HepG2 (cell line): ENCODE data around the gene ADCY9. TPM values are rescaled to one million over a fixed set of nuclear protein-coding genes. Genes with fewer than 3 reads are reported as not detected.

ENCODE experiments used
- ATAC-seq: fragments of 200-7000 bp; cut with Tn5 transposase; 3 replicates; pipeline ENCODE4 v1.9.1; 2020; ENCODE audit warnings: mild to moderate bottlenecking, moderate library complexity
- BruUV-seq: library from RNA; stranded (reverse); fragments of 400-500 nt; replicated peaks from 2 replicates; lab custom pipeline; 2021; lab: Mats Ljungman, UMichigan
- CTCF ChIA-PET: fragments of 300-600 bp; formaldehyde crosslinking; extraction: SDS; loops from one replicate; lab custom pipeline; 2021; ENCODE audit warnings: low total read pairs, inconsistent platforms, low intra/inter-chr PET ratio; lab: Yijun Ruan, JAX
- POLR2A ChIA-PET: fragments of 350-600 bp; sonication (Branson Sonifier 250); formaldehyde crosslinking; loops from one replicate; lab custom pipeline; 2020; ENCODE audit warnings: antibody characterized with exemption, inconsistent platforms; lab: Yijun Ruan, JAX
- DNase-seq: peaks from one replicate; pipeline ENCODE4 v3.0.0-alpha.2; 2015; ENCODE audit warnings: low spot score
- FAIRE-seq: peaks from 3 replicates; lab custom pipeline; 2011; peaks lifted over from hg19 to GRCh38; lab: Jason Lieb, UNC
- H2AFZ ChIP-seq: one replicate; pipeline ENCODE4 v1.6.1; 2011; ENCODE audit warnings: low read length, inconsistent platforms
- H3K27ac ChIP-seq: fragments of 300-600 bp; 3 replicates; pipeline ENCODE4 v1.8.0; 2011; ENCODE audit warnings: mixed run types, mild to moderate bottlenecking, mixed read lengths, low read length, inconsistent platforms; ENCODE audit not compliant: insufficient read depth; ENCODE audit errors: extremely low read length
- H3K27me3 ChIP-seq, 2 experiments: fragments of 200-600 bp in 1 of 2; 2 replicates in 1 of 2; 3 replicates in 1 of 2; pipeline versions ENCODE4 v1.6.0 to v1.8.0; 2011; ENCODE audit warnings: low read length in 2 of 2, mild to moderate bottlenecking in 2 of 2, moderate library complexity in 2 of 2, inconsistent platforms in 1 of 2; ENCODE audit not compliant: insufficient read depth in 2 of 2, control insufficient read depth in 1 of 2
- H3K36me3 ChIP-seq, 2 experiments: fragments of 200-600 bp in 1 of 2; replicated peaks in 1 of 2; 2 replicates in 1 of 2; 3 replicates in 1 of 2; pipeline versions ENCODE4 v1.5.1 to v1.8.0; 2011; ENCODE audit warnings: low read length in 2 of 2, inconsistent platforms in 1 of 2; ENCODE audit not compliant: insufficient read depth in 2 of 2, control insufficient read depth in 1 of 2
- H3K4me1 ChIP-seq: 2 replicates; pipeline ENCODE4 v1.5.1; 2012; ENCODE audit warnings: low read length, inconsistent platforms; ENCODE audit not compliant: insufficient read depth
- H3K4me2 ChIP-seq: 2 replicates; pipeline ENCODE4 v1.6.0; 2011; ENCODE audit warnings: low read depth, low read length, inconsistent platforms
- H3K4me3 ChIP-seq, 3 experiments: fragments of 200-600 bp in 1 of 3; sonication (generic), shearing (Covaris generic) in 1 of 3; replicated peaks in 1 of 3; 2 replicates each; pipeline ENCODE4 v1.5.1; 2011 to 2016; ENCODE audit warnings: low read length in 3 of 3, inconsistent platforms in 2 of 3, low read depth in 2 of 3, mild to moderate bottlenecking in 2 of 3, control low read depth in 1 of 3, mixed read lengths in 1 of 3; ENCODE audit not compliant: insufficient read depth in 1 of 3
- H3K79me2 ChIP-seq: one replicate; pipeline ENCODE4 v1.6.1; 2011; ENCODE audit warnings: low read length, inconsistent platforms; ENCODE audit not compliant: insufficient read depth
- H3K9ac ChIP-seq: 2 replicates; pipeline ENCODE4 v1.6.0; 2011; ENCODE audit warnings: mild to moderate bottlenecking, low read depth, low read length, inconsistent platforms; ENCODE audit not compliant: insufficient read depth
- H3K9me3 ChIP-seq: 2 replicates; pipeline ENCODE4 v1.5.1; 2012; ENCODE audit warnings: mild to moderate bottlenecking, low read length
- H4K20me1 ChIP-seq: 2 replicates; pipeline ENCODE4 v1.6.0; 2011; ENCODE audit warnings: inconsistent platforms, mild to moderate bottlenecking, low read length, moderate library complexity; ENCODE audit not compliant: insufficient read depth
- NR2C2 ChIP-seq: sonication (generic); formaldehyde crosslinking; IDR thresholded peaks from 2 replicates; pipeline ENCODE4 v1.4.0; 2020; ENCODE audit warnings: missing genetic modification reagents, mild to moderate bottlenecking, moderate library complexity, borderline replicate concordance
- PCBP2 ChIP-seq: fragments of 200-400 bp; formaldehyde crosslinking; optimal IDR thresholded peaks from 2 replicates; pipeline ENCODE3; 2018; ENCODE audit warnings: low read length, low read depth; ENCODE audit not compliant: poor library complexity, severe bottlenecking
- TCF12 ChIP-seq, 2 experiments: fragments of 450-650 bp in 1 of 2; sonication (generic) in 1 of 2; formaldehyde crosslinking in 1 of 2; IDR thresholded peaks; 2 replicates each; pipeline versions ENCODE4 v1.6.1 to v1.8.0; 2017 to 2022; ENCODE audit warnings: antibody characterized with exemption in 1 of 2, mild to moderate bottlenecking in 1 of 2, missing genetic modification reagents in 1 of 2, moderate library complexity in 1 of 2
- TEAD3 ChIP-seq: optimal IDR thresholded peaks from 2 replicates; pipeline ENCODE3; 2016; ENCODE audit warnings: borderline replicate concordance
- ZKSCAN5 ChIP-seq: sonication (generic); formaldehyde crosslinking; IDR thresholded peaks from 2 replicates; pipeline ENCODE4 v1.5.1; 2020; ENCODE audit warnings: mild to moderate bottlenecking, missing genetic modification reagents
- ZNF782 ChIP-seq: sonication (generic); formaldehyde crosslinking; IDR thresholded peaks from 2 replicates; pipeline ENCODE4 v1.4.0; 2020; ENCODE audit warnings: missing genetic modification reagents, mild to moderate bottlenecking, borderline replicate concordance
- WGBS: methylation state at CpG from one replicate; pipeline ENCODE4 v1.1.6; 2017; ENCODE audit warnings: low lambda C conversion rate; 5-methylcytosine and 5-hydroxymethylcytosine counted together
- in situ Hi-C: cut with HindIII; loops from 2 replicates; pipeline ENCODE4 v1.10.0; 2017; ENCODE audit warnings: low pct_unique_long_range_greater_than_20kb; ENCODE audit not compliant: extremely low pct_ligation_motif_present
- intact Hi-C: fragments of 100-400 bp; cut with micrococcal nuclease; formaldehyde crosslinking; loops from one replicate; pipeline ENCODE4 v1.10.0; 2022; ENCODE audit not compliant: unreplicated experiment
- polyA plus RNA-seq, 8 experiments: library from polyadenylated mRNA; depleted of rRNA in 3 of 8; stranded (reverse) in 7 of 8; unstranded in 1 of 8; fragments of >200 nt; fragmentation: Illumina TruSeq in 4 of 8; extraction: Trizol in 4 of 8; gene quantifications; 2 replicates each; pipeline versions ENCODE4 v1.2.1 to v1.2.3, GENCODE V29; 2011 to 2016; ENCODE audit warnings: low read depth in 4 of 8, missing spikeins in 1 of 8, mixed read lengths in 1 of 8; ENCODE audit not compliant: insufficient read depth in 1 of 8
- total RNA-seq, 5 experiments: library from RNA; depleted of rRNA; stranded (reverse); fragments of >200 nt; fragmentation: Illumina TruSeq; extraction: Trizol; gene quantifications; 2 replicates each; pipeline ENCODE4 v1.2.3, GENCODE V29; 2016; ENCODE audit warnings: low read depth in 1 of 5
- TF ChIP-seq, protein P1 (sequence below): sonication (generic); formaldehyde crosslinking; IDR thresholded peaks from 2 replicates; pipeline ENCODE4 v1.9.0; 2021; ENCODE audit warnings: mild to moderate bottlenecking, missing genetic modification reagents
- TF ChIP-seq, protein P2 (sequence below): sonication (generic); formaldehyde crosslinking; IDR thresholded peaks from 2 replicates; pipeline ENCODE4 v1.5.0; 2020; ENCODE audit warnings: missing genetic modification reagents
- TF ChIP-seq, protein P3 (sequence below): sonication (generic); formaldehyde crosslinking; IDR thresholded peaks from 2 replicates; pipeline ENCODE4 v1.4.0; 2020; ENCODE audit warnings: missing genetic modification reagents, borderline replicate concordance

The ADCY9 gene
- total and polyA plus RNA-seq, 2 of the 13 experiments (the other 11 are each of a cell fraction or from before 2014, with no cell fraction given): 11.2 to 13.9 TPM

DNA sequence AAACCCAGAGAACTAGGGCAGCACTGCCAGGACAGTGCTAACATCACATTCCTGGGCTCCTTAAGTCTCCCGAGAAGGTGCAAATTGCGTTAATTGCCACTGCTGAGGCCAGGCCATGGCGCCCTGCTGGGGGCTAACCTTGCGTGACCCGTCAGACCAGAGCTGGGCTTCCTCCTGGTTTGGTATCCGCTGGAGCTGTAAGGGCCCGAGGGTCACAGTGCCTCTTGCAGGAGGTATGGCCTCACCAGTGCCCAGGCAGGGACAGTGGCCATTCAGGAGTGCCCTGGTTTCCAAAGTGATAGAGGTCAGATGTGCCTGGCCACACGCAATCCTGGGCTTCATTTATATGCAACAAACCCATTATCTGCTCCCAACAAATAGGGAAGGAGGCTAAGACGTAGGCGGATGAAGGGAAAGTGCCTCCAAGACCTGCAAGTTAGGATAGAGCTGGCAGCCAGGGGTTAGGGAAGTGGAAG is 17.7 kb upstream of the ADCY9 start (continued):
- TF ChIP-seq, protein P1, sequence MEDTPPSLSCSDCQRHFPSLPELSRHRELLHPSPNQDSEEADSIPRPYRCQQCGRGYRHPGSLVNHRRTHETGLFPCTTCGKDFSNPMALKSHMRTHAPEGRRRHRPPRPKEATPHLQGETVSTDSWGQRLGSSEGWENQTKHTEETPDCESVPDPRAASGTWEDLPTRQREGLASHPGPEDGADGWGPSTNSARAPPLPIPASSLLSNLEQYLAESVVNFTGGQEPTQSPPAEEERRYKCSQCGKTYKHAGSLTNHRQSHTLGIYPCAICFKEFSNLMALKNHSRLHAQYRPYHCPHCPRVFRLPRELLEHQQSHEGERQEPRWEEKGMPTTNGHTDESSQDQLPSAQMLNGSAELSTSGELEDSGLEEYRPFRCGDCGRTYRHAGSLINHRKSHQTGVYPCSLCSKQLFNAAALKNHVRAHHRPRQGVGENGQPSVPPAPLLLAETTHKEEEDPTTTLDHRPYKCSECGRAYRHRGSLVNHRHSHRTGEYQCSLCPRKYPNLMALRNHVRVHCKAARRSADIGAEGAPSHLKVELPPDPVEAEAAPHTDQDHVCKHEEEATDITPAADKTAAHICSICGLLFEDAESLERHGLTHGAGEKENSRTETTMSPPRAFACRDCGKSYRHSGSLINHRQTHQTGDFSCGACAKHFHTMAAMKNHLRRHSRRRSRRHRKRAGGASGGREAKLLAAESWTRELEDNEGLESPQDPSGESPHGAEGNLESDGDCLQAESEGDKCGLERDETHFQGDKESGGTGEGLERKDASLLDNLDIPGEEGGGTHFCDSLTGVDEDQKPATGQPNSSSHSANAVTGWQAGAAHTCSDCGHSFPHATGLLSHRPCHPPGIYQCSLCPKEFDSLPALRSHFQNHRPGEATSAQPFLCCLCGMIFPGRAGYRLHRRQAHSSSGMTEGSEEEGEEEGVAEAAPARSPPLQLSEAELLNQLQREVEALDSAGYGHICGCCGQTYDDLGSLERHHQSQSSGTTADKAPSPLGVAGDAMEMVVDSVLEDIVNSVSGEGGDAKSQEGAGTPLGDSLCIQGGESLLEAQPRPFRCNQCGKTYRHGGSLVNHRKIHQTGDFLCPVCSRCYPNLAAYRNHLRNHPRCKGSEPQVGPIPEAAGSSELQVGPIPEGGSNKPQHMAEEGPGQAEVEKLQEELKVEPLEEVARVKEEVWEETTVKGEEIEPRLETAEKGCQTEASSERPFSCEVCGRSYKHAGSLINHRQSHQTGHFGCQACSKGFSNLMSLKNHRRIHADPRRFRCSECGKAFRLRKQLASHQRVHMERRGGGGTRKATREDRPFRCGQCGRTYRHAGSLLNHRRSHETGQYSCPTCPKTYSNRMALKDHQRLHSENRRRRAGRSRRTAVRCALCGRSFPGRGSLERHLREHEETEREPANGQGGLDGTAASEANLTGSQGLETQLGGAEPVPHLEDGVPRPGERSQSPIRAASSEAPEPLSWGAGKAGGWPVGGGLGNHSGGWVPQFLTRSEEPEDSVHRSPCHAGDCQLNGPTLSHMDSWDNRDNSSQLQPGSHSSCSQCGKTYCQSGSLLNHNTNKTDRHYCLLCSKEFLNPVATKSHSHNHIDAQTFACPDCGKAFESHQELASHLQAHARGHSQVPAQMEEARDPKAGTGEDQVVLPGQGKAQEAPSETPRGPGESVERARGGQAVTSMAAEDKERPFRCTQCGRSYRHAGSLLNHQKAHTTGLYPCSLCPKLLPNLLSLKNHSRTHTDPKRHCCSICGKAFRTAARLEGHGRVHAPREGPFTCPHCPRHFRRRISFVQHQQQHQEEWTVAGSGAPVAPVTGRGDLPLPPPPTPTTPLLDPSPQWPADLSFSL (CRISPR knock-in tag): no peak

DNA sequence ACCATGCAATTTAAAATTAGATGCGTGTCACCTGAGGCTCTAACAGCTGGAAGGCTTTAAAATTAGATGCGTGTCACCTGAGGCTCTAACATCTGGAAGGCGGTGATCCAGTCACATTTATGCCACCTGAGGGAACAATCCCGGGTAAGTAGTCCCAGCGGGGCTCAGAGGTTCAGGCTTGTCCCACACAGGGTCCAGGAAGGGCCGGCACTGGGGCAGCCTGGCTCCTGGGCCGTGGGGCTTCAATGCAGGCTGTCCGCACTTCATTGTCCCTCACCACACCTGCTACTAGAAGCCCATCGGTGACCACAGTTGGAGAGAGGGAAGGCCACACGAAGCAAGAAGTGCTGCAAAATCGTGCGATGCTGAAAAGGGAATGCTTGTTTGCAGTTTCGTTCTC is 15.4 kb upstream of the ADCY9 start:
- intact Hi-C loops (no loop called here), in situ Hi-C loops (no loop called here)
- 63% methylated on average over 9 of the region's 13 CpGs for WGBS
- no TSS peak for BruUV-seq
- H3K4me1 ChIP-seq: peaks cover 14% of the 10 kb centered on the region
- ChIA-PET POLR2A (no interaction called here), CTCF (no interaction called here)
- no peaks in the 10 kb centered on the region for H3K79me2 ChIP-seq
- no peak for TF ChIP-seq TEAD3
- TF ChIP-seq, protein P2, sequence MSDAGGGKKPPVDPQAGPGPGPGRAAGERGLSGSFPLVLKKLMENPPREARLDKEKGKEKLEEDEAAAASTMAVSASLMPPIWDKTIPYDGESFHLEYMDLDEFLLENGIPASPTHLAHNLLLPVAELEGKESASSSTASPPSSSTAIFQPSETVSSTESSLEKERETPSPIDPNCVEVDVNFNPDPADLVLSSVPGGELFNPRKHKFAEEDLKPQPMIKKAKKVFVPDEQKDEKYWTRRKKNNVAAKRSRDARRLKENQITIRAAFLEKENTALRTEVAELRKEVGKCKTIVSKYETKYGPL (CRISPR knock-in tag): no peak
- no peak for TF ChIP-seq PCBP2
- TF ChIP-seq ZKSCAN5 (CRISPR knock-in tag): no peak
- TF ChIP-seq, protein P3, sequence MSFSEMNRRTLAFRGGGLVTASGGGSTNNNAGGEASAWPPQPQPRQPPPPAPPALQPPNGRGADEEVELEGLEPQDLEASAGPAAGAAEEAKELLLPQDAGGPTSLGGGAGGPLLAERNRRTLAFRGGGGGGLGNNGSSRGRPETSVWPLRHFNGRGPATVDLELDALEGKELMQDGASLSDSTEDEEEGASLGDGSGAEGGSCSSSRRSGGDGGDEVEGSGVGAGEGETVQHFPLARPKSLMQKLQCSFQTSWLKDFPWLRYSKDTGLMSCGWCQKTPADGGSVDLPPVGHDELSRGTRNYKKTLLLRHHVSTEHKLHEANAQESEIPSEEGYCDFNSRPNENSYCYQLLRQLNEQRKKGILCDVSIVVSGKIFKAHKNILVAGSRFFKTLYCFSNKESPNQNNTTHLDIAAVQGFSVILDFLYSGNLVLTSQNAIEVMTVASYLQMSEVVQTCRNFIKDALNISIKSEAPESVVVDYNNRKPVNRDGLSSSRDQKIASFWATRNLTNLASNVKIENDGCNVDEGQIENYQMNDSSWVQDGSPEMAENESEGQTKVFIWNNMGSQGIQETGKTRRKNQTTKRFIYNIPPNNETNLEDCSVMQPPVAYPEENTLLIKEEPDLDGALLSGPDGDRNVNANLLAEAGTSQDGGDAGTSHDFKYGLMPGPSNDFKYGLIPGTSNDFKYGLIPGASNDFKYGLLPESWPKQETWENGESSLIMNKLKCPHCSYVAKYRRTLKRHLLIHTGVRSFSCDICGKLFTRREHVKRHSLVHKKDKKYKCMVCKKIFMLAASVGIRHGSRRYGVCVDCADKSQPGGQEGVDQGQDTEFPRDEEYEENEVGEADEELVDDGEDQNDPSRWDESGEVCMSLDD: no peak
- TF ChIP-seq ZNF782: no peak
- no peak for TF ChIP-seq TCF12 (IDR thresholded peaks at IDR 0.05)
- TF ChIP-seq TCF12 (CRISPR knock-in tag; IDR thresholded peaks at IDR 0.05): no peak
- TF ChIP-seq NR2C2: no peak
- FAIRE-seq (no peak), ATAC-seq (no peak), DNase-seq (no peak)
- H3K4me2 ChIP-seq: no peak overlapping the region
- no peak overlapping the region for H3K4me3 ChIP-seq
- H3K27me3 ChIP-seq: no peaks in the 10 kb centered on the region
- H3K9ac ChIP-seq: no peak overlapping the region
- no peak overlapping the region for H3K27ac ChIP-seq
- no peaks in the 10 kb centered on the region for H3K36me3 ChIP-seq
- no peaks in the 10 kb centered on the region for H3K9me3 ChIP-seq
- H4K20me1 ChIP-seq: no peaks in the 10 kb centered on the region
- no peak overlapping the region for H2AFZ ChIP-seq
